Right ventricle myocardium superior (tissue), 1 donor: ENCODE measurements around the gene TTLL8. TPM values are rescaled to one million over a fixed set of nuclear protein-coding genes. Genes with fewer than 3 reads are reported as not detected.

Experiments
- total RNA-seq: library from RNA; stranded (reverse); fragmentation: NEBNext Ultra II Directional; extraction: Animal tissue kit (Norgen Biotek cat#: 25700); gene quantifications from one replicate; pipeline ENCODE4 v1.2.1, GENCODE V29; 2021
- donor health status: DM: no; HTN: yes; CAD: no; lungs with severe emphysema.

Gene TTLL8
- total RNA-seq, 1 donor from 2014 or later, result not detected

Other genes starting within 250 kb of the TTLL8 start
- gene BRD1, start 230.4 kb downstream of the TTLL8 start, total RNA-seq, result 15.9 TPM
- gene ZBED4, start 204.5 kb downstream of the TTLL8 start, total RNA-seq, result 3.8 TPM
- 13.8 TPM for gene ALG12, start 139.9 kb downstream of the TTLL8 start, total RNA-seq
- 22.1 TPM for gene CRELD2, start 139.7 kb downstream of the TTLL8 start, total RNA-seq
- gene PIM3, start 97.5 kb downstream of the TTLL8 start, total RNA-seq, result 61.5 TPM
- not detected for gene IL17REL, start 45.5 kb downstream of the TTLL8 start, total RNA-seq
- gene MLC1, start 27.1 kb upstream of the TTLL8 start, total RNA-seq, result 0.46 TPM
- gene MOV10L1, start 31.7 kb upstream of the TTLL8 start, total RNA-seq, result not detected
- 0.43 TPM for gene PANX2, start 112.4 kb upstream of the TTLL8 start, total RNA-seq
- gene TRABD, start 127.6 kb upstream of the TTLL8 start, total RNA-seq, result 22.0 TPM
- 15.6 TPM for gene SELENOO, start 142.7 kb upstream of the TTLL8 start, total RNA-seq
- gene TUBGCP6, start 186.7 kb upstream of the TTLL8 start, total RNA-seq, result 14.1 TPM
- 12.0 TPM for gene HDAC10, start 193.0 kb upstream of the TTLL8 start, total RNA-seq
- gene MAPK12, start 203.4 kb upstream of the TTLL8 start, total RNA-seq, result 13.2 TPM
- 8.5 TPM for gene MAPK11, start 212.1 kb upstream of the TTLL8 start, total RNA-seq
- 68.3 TPM for gene PLXNB2, start 249.3 kb upstream of the TTLL8 start, total RNA-seq